GM12875 (cell line): ENCODE measurements around the gene TREX2.

Source experiments
- H3K4me3 ChIP-seq: one replicate; pipeline ENCODE4 v1.5.1; 2011; ENCODE audit warnings: low read depth, low read length, control low read depth
- CTCF ChIP-seq: IDR thresholded peaks from 2 replicates; pipeline ENCODE4 v1.5.1; 2011; ENCODE audit warnings: low read depth, mild to moderate bottlenecking, control low read depth, inconsistent platforms, low read length, moderate library complexity, borderline replicate concordance; ENCODE audit not compliant: insufficient read depth

Gene TREX2

GRCh38 chrX:153475751-153476281, 30.0 kb upstream of the TREX2 start:
- H3K4me3 ChIP-seq, result no peak overlapping the region
- no peak for TF ChIP-seq CTCF

DNA sequence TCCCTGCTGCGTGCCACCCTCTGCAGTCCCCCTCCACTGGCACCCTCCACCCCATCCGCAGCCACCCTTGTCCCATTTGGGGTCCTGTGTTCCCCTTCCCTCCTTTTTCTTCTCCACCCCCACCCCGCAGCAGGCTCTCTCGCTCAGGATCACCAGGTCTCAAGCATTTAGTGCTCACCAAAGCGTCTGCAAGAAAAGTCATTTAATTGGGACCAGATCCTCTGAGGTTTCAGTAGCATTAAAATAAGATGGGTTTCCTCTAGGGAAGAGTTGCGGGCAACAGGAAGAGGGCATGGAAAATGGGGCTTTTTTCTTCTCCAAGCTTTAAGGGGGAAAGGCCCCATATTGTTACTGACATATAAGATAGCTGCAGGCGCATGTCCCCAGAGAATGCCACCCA, 29.4 kb upstream of the TREX2 start:
- no peak overlapping the region for H3K4me3 ChIP-seq
- no peak for TF ChIP-seq CTCF

DNA sequence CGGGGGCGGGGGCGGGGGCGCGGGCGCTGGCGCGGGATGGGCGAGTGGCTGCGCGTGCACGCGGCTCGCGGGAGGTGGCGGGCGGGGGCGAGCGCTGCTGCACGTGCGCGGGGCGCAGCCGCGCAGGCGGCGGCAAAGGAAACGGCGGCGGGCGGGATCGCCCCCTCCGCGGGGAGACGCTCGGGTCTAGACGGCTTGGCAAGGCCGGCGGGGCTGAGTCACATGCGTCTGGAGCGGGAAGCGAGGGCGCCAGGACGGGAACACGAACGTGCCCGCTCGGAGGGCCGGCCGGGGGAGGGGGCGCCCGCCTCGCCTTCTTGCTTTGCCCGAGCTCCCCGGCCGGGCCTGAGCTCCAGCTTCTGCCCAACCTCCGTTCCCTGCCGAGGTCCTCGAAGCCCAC, 28.9 kb upstream of the TREX2 start:
- H3K4me3 ChIP-seq, result no peak overlapping the region
- TF ChIP-seq CTCF, result no peak

DNA sequence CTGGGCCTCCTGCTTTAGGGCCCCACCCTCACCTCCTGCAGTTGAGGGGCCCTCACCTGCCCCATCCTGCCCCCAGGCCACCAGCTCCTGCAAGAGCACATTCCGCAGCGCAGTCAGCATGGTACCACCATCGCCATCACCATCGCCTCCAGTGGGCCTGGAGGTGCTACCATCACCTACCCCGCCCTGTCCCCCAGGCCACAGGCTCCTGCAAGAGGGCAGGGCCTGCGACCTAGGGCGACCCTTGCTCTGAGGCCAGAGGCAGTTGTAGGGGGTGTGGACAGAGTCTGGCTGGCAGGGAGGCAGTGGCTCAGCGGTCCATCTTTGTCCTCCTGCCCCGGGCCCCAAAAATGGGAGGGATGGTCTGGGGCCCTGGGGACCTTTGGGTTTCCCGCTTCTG, 28.4 kb upstream of the TREX2 start:
- no peak for TF ChIP-seq CTCF
- no peak overlapping the region for H3K4me3 ChIP-seq

GRCh38 chrX:153473126-153473525, 27.3 kb upstream of the TREX2 start:
- H3K4me3 ChIP-seq, result no peak overlapping the region
- no peak for TF ChIP-seq CTCF

- H3K4me3 ChIP-seq, result no peak overlapping the region
- TF ChIP-seq CTCF, result no peak
These were observed 25.9 kb upstream of the TREX2 start for GRCh38 chrX:153471663-153472280.
